Colon (tissue), 2 donors: Measurements from ENCODE around the gene USP30.
"Not testable (repeated sequence)": the region's sequence is repeated elsewhere in the genome, so short reads cannot be mapped to it uniquely, and the experiment has no call there.

Experiments used
- FAIRE-seq: peaks from 2 replicates; lab custom pipeline; 2012; peaks lifted over from hg19 to GRCh38; lab: Jason Lieb, UNC
- donor health status: control.
- donor health status: control.

The USP30 gene

DNA sequence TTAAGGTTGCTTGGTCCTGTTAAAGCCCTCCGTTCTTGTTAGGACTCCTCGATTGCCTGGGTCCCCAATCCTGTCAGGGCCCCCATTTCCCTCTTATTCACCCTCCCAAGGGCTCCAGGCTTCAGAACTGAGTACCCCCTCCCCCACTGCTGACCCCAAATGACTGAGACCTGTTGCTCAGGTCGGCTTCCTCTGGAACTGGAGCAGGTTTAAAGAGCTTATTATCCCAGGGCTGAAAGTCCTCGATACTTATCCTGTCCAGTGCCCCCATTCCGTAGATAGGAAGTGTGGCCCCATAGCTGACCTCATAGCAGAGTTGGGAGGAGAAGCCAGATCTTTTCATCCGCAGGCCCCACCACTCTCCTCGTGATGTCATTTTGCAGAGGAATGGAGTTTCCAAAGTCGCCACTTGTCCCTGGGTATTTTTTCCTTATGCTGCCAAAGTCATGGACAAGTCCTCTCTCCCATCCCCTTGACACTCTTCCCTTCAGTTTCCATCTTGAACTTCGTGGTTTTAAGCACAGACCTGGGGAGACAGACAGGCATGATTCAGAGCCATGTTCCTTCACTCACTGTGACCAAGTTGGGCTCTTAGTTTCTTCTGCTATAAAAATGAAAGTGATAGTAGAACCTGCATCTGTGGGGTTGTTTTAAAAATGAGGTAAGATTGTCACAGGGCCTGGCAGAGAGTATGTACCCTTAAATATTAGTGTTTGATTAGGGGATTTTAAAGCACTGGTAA is 1.2 kb downstream of the USP30 start:
- no peak for FAIRE-seq

DNA sequence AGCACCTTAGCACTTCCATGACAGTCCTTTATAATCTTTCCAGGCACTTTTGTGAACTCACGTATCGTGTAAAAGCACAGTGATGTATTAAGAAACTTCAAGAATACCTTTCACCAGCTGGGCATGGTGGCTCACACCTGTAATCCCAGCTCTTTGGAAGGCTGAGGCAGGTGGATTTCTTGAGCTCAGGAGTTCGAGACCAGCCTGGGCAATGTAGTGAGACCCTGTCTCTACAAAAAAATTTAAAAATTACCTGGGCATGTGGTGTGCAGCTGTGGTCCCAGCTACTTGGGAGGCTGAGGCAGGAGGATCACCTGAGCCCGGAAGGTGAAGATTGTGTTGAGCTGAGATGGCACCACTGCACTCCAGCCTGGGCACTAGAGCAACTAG is 1.7 kb downstream of the USP30 start:
- not testable (repeated sequence) for FAIRE-seq

DNA sequence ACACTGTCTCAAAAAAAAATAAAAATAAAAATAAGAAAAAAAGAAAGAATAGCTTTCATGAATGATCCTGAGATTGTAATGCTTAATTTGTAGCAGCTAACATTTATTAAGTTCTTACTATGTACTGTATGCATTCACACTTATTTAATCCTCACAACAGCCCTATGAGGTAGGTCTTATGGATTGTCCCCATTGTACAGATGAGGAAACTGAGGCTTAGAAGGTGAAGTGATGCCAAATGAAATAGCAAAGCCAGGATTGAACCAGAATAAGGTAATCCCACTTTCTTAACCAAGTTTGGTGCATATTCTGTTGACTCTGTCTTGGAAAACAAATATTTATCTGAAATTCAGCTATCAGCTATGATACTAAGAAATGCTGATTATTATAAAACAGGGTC is 2.1 kb downstream of the USP30 start:
- FAIRE-seq, result no peak

DNA sequence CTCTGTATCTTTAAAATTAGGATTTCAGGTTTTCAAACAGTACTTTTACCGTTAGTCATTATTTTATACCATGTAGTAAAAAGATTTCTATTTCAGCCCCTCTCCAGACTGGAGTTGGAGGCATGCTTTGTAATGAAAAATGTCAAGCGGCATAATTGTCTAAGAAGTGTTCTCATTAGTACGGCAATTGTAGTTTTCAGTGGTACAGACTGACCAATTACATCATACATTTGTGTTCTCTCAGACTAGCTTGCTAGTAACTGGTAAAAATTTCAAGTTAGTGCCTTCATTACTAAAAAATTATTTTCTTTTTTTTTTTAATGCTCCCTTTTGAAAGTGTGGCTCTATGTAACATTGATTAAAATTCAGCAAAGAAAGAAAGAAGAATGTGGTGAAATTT is 4.5 kb downstream of the USP30 start:
- no peak for FAIRE-seq

DNA sequence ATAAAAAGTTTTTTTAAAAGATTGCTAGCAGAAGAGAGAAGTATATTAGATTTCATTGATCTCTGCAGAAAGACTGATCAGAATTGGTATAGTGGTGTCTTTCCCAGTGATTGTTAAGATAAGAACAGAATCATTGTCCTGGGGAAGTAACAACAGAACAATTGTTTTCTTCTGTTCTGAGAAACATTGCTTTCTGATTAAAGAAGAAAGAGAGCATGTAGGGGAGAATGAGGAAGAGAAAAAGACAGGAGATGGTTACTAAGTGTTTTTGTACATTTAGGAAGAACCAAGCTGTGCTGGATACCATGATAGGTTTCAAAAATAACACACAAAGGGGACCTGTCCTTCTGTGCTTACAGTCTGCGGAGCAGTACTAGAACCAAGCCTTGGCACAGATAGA is 5.0 kb downstream of the USP30 start:
- FAIRE-seq, result no peak

DNA sequence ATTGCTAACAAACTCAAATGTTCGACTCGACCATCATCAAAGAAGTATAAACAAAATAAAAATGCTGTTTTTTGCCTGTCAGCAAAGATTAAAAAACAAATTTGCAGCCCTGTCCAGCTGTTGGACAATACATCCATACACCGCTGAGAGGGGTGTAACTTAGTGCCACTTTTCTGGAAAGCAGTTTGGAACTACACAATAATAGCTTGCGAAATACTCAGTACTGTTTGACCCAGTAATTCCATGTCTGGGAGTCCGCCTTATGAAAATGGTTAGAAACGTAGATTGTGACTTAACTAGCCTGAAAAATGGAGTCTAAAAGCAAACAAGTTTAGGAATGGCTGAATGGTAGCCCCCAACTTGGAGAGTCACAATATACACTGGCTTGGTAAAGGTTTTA is 6.4 kb downstream of the USP30 start:
- no peak for FAIRE-seq

DNA sequence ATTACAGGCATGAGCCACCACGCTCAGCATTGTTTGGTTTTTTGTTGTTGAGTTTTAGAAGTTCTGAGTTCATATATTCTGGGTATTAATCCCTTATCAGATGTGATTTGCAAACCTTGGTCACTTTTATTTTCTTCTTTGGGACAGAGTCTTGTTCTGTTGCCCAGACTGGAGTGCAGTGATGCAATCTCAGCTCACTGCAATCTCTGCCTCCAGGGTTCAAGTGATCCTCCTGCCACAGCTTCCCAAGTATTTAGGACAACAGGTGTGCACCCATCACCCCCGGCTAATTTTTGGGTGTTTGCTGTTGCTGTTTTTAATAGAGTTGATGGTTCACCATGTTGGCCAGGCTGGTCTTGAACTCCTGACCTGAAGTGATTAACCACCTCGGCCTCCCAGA is 11.8 kb downstream of the USP30 start:
- FAIRE-seq, result no peak

DNA sequence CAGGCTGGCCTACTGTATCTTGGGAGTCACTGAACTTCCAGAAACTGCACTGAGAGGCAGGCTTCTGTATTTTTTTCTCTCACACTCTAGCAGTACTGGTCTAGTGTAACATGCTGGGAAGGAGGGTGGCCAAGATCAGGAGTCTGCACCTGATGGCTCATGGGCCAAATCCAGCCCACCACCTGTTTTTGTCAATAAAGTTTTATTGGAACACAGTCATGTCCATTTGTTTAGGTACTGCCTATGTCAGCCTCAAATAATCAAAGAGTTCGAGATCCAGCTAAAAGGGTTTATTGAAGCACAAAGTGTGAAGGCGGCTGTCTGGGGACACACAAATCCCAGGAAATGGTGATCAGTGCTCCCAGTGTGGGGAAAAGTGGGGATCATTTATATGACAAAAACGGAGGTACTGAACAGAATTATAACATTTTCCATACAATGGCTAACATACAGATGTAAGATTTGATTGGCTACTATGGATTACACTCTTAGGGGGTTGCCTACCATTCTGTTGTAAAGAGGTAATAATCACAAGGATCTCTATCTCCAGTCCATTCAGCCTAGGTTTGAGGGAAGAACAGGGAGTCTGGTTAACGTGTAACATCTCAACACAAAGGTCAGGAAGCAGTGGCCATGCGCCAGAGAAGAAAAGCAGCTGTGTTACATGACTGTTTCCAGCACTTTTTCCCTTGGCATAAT is 12.9 kb downstream of the USP30 start:
- FAIRE-seq, result no peak

DNA sequence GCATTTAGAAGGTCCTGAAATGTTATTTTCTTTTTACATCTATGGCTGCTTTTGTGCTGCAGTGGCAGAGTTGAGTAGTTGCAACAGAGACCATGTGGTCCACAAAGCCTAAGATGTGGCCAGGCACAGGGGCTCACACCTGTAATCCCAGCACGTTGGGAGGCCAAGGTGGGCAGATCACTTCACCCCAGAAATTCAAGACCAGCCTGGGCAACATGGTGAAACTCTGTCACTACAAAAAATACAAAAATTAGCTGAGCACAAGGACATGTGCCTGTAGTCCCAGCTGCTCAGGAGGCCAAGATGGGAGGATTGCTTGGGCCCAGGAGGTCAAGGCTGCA is 13.4 kb downstream of the USP30 start:
- FAIRE-seq, result no peak

DNA sequence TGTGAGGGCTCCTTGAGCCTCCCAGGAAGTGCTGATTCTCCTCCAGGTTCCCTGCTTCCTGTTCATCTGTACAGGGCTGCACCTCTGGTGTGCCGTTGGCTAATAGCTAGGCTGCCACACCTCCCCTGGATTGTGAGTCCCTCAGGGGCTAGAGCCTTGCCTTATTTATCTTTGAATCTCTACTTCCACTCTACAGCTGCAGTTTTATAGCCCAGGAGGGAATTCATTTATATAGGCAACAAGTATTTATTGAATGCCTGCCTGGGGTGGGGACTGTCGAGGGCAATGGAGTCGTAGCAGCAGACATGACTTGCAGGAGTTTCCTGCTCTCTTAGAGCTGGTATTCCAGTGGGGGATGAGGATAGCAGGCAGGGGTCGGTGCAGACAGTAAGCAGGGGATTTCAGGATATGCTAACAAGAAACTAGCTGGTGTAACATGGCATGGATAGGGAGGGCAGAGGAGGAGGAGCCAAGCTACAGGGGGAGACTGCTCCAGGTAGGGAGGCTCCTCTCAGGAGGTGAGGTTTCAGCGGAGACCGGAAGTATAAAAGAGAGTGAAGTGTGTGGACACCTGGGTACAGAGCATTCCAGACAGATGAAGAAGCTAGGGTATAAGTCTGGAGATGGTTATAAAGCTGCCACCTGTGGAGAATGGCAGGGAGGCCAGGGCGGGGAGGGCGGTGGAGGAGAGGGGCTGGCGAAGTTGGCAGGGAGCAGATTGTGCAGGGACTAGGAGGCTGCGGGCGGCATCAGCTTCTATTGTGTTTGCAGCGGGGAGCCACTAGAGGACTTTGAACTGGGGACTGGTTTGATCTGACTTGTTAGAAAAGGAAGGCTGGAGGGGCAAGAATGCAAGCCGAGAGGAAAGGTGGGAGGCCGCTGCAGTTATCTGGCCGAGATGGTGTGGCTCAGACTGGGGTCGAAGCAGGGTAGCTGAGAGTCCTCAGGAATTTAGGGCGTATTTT is 17.2 kb downstream of the USP30 start:
- FAIRE-seq, result no peak

DNA sequence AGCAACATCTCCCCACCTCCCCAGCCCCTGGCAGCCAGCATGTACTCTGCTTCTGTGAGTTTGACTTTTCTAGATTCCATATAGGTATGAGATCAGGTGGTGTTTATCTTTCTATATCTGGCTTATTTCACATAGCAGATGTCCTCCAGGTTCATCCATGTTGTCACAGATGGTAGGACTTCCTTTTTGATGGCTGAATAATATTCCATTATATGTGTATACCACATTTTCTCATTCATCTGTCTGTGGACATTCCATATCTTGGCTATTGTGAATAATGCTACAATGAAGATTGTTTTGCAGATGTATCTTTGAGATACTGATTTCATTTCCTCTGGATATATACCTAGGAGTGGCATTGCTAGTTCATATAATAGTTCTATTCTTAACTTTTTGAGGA is 22.5 kb downstream of the USP30 start:
- FAIRE-seq, result no peak

DNA sequence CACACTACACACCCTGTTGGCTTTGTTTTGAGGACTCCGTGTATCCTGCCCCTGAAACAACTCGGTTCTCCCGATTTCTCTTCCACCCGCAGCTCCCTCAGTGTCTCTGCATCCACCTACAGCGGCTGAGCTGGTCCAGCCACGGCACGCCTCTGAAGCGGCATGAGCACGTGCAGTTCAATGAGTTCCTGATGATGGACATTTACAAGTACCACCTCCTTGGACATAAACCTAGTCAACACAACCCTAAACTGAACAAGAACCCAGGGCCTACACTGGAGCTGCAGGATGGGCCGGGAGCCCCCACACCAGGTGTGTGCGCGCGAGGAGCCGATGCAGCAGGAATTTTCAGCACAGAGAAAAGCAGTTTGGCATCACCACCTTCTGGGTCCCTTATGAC is 30.4 kb downstream of the USP30 start:
- FAIRE-seq, result no peak

DNA sequence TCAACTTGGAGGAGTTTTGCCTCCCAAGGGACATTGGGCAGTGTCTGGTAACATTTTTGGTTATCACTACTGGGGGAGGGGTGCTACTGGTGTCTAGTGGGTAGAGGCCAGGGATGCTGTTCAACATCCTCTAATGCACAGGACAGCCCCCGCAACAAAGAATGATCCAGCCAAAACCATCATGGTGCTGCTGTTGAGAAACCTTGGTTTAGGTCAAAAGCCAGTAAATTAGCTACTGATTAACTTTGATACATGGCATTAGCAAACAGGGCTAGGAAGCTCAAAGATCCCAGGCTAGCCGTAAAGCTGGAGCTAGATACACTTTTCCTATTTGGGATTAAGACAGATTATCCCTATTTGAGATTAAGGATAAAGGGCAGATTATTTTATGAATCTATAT is 32.0 kb downstream of the USP30 start:
- FAIRE-seq, result no peak

DNA sequence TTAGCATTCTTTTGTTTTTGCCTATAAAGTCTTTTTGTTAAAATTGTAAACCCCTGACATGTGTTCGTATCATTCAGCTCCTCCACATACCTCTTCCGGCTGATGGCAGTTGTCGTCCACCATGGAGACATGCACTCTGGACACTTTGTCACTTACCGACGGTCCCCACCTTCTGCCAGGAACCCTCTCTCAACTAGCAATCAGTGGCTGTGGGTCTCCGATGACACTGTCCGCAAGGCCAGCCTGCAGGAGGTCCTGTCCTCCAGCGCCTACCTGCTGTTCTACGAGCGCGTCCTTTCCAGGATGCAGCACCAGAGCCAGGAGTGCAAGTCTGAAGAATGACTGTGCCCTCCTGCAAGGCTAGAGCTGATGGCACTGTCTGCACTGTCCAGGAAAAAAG is 33.2 kb downstream of the USP30 start:
- no peak for FAIRE-seq

DNA sequence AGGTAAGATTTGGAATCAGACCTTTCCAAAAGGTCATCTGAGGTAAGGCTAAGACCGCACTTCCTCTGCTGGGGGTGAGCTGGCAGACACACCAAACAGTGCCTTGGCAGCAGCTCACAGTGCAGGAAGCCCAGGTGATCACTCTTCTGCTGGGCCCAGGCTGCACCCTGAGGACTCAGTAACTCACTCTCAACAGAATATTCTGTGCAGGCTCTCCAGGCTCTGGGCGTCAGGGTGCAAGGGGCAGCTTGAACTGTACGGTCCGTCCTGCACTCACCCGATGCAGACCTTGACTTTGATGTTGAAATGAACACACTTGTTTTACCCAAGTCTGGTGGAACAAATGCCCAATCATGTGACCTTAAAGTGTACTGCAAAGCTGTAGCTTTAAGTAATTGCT is 34.9 kb downstream of the USP30 start:
- no peak for FAIRE-seq

DNA sequence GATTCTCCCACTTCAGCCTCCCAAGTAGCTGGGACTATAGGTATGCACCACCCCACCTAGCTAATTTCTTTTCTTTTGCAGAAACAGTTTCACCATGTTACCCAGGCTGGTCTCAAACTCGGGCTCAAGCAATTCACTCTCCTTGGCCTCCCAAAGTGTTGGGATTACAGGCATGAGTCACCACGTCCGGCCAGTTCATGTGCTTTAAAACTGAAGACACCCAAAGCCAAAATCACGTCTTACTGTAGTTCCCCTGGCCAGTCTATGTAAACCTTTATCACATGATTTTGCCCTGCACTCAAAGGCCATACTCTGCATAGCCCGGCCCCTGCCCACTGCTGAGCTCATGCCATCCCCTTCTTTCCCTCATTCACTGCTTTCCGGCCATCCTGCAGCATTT is 36.4 kb downstream of the USP30 start:
- no peak for FAIRE-seq

DNA sequence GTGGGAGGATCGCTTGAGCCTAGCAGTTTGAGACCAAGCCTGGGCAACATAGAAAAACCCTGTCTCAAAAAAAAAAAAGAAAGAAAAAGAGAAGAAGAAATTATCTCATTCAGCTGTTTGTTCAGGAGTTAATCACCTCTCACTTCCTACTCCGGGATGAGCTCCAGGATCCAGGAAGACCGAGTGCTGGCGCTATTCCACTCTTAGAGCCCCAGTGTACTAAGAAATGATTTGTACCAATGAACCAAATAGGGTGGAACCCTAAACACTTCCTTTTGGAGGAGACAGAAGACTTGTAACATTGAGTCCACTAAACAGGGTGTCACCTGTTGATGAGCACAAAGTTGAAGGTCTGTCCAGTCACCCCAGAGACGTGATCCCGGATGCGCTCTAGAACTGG is 37.3 kb downstream of the USP30 start:
- no peak for FAIRE-seq

DNA sequence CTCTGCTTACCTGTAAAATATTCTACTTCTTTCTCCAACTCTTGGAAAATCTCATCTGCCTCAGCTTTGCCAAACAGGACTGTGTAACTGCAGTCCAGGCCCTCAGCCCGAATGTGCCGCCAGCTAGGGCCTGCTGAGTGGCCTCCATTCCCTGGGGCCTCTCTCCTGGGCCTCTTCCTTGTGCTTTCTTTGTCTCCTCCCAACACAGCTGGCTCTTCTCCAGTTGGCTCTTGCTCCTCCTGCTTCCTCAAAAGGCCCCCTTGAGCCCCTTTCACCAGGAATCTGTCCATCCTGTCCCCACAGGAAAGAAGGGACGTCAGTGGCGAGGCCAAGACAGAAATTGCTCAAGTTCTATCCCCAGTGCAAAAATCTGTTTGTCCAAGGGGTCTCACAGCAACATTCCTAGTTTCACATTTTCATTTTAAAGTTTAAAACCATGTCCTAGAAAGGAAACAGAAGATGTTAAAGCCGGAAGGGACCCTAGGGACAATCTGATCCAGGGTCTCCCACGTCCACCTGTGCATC is 40.2 kb downstream of the USP30 start:
- FAIRE-seq, result no peak

DNA sequence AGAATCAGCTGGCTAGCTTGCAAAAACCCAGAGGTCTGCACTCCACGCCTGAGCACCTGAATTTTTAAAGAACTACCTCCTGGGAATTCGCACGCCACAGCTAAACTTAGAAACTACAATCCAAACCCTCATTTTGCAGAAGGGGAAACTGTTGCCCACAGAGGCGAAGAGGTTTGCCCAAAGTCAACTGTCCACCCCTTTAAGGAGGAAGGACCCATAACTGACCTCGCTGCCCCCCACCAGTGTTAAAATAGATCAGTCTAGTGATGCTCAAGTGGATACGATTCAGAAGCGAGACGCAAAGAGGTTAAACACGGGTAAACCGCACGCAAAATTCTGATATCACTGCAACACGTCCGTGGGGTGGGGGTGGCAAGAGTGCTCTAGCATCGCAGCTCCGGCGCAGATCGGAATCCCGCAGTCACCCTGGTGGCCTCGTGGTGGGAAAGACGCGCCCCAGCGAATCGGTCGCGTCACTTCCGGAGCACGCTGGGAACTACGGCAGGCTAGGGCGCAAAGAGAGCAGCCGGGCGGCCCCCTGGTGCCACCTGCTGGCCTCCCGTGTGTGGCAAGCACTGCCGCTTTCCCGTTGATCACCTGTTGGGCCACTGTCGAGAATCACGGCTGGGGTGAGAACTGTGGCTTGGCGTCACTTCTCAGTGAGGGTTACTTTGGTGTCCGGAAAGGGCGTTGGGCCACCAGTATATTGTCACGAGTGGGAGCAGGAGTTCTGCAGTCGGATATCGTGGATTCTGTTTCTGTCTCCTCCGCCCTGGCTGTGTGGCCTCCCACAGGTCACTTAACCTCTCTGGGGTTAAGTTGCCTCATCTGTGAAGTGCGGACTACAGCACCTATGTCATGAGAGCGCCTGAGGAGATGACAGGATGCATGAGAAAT is 40.9 kb downstream of the USP30 start, which contains the start of gene ALKBH2:
Gene ALKBH2 (minus strand): TSS at position 451 of the 897 bp plus-strand sequence. CDS start 686 bp downstream, outside the sequence.
- FAIRE-seq, result no peak

DNA sequence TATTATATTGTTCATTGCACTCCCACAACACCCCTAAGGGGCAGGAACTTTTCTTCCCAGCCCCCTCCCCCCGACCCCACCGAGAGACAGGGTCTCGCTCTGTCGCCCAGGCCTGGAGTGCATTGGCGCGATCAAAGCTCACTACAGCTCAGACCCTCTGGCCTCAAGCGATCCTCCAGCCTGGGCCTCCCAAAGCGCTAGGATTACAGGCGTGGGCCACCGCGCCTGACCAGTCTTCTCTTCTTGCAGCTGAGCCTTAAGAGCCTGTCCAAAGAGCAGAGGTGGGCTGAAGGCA is 44.7 kb downstream of the USP30 start:
- FAIRE-seq, result no peak

DNA sequence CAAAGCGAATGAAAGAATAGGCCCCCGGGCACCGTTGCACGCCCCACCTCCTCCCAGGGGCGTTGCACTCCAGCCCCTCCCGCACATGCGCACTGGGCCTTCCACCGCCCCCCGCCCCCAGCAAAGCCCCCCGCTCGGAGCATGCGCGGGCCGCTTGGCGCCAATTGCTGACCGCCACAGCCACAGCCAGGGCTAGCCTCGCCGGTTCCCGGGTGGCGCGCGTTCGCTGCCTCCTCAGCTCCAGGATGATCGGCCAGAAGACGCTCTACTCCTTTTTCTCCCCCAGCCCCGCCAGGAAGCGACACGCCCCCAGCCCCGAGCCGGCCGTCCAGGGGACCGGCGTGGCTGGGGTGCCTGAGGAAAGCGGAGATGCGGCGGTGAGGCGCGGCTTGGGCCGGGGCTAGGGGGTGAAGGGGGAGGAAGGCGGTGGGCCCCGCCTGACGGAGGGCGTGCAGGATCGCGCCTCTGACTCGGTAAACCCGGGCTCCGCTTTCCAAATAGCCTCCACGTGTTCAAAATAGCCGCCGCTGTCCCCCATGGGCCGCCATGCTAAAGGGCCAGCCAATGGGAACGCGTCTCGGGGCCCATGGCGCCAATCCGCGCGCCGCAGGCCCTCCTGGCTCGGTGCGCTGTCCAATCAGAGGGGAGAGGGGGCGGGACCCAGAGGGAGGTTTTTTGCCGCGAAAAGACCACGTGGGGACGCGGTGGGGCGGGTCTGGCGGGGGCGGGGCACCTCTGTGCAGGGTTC is 45.2 kb downstream of the USP30 start, which contains the start of gene UNG:
Gene UNG (plus strand): TSS at position 163 of the 748 bp plus-strand sequence. CDS start 83 bp downstream, at position 246.
- no peak for FAIRE-seq
